ENCODE data around the gene SLC1A1.

GRCh38 chr9:4604678-4605095 lies 114.4 kb downstream of the SLC1A1 start:
- TF ChIP-seq CTCF (IDR thresholded peaks at IDR 0.05): peak; percentile 49
- no peak for TF ChIP-seq REST (IDR thresholded peaks at IDR 0.05; ENCODE audit: insufficient read depth in 1 of 2, low read depth in 2 of 2, low read length in 1 of 2)

Measured in Panc1 (cell line).